HL-60/S4 (cell line): ENCODE measurements around the gene CD36.

Source experiments
- in situ Hi-C: fragments of 300-500 bp; cut with MboI; formaldehyde crosslinking; loops from 2 replicates; pipeline ENCODE4 v1.14.3; 2022; ENCODE audit warnings: low sequenced_read_pairs

The CD36 gene

GRCh38 chr7:80623503-80624252, 14.8 kb upstream of the CD36 start:
- in situ Hi-C loops, result no loop called here

- in situ Hi-C loops, result no loop called here
Measured at GRCh38 chr7:80624763-80625162, 13.7 kb upstream of the CD36 start.

DNA sequence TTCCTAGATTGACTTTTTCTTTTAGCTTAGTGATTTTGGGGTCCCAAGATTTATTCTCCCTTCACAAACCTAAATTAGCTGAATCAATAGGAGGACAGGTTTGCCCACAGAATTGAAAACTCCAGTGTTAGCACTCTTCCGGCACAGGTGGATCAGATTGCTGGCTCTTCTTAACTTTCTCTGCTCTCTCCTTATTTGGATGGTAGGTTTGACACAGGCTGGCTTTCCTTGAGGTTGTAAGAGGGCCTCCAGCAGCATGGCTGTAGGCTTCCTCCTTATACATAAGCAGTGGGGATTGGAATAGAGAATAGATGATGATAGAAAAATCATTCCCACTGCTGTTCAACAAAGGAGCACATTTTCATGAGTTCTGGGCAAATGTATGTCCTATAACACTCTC, 9.4 kb upstream of the CD36 start:
- in situ Hi-C loops, result no loop called here

- in situ Hi-C loops, result no loop called here
Measured at GRCh38 chr7:80630608-80631405, 7.6 kb upstream of the CD36 start.

DNA sequence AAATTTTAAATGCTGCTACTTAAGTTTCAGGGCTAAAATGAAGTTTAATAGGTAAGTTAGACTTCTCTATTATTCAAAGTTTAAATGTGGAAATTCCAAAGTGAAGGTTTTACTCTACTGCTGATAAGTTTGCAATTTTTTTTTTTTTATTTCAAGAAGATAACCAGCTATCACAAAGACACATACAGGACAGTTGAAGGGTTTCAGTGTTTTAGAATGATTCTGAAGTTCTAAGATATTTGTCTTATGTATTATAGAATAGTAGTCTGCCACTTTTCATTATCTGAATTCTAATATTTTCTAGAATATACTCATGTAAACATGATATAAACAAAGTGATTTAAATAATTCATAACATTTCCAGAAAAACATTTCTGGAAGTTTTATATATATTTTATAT, 7.0 kb upstream of the CD36 start:
- in situ Hi-C loops, result no loop called here

DNA sequence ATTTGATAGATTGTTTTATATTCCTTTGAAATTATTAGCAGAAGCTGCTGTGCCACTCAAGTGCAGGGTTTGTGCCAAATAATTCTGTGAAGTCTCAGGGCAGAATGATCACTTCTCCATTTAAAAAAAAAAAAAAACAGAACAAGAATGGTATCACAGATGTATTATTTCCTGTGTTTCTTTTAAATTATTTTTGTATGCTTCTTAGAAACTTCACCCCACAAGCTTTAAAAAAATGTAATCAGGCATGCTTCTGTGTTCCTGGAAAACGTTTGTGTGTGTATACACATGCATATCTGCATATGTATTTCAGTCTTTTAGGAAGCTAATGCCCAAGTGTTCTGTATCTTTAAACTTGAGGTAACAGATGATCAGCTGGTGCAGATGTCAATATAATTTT, 6.3 kb upstream of the CD36 start:
- in situ Hi-C loops, result no loop called here

DNA sequence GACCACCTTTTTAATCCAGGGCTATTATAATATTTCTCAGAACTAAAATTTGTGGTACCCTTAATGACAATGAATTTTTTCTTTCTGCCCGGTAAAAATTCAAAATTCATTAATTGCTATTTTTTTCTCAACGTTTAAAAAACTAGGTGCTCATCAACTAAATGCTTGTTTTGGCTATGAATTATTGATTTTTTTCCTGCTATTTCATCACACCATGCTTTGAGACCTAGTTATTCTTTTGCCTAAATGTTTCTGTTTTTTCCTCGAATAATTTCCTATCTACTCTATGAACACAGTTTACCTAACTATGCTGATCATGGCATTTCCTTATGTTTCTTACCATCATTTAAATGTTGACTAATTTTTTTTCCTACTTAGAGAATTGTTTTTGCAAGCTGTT, 5.6 kb upstream of the CD36 start:
- in situ Hi-C loops, result no loop called here

GRCh38 chr7:80634505-80634904, 3.9 kb upstream of the CD36 start:
- in situ Hi-C loops, result no loop called here

DNA sequence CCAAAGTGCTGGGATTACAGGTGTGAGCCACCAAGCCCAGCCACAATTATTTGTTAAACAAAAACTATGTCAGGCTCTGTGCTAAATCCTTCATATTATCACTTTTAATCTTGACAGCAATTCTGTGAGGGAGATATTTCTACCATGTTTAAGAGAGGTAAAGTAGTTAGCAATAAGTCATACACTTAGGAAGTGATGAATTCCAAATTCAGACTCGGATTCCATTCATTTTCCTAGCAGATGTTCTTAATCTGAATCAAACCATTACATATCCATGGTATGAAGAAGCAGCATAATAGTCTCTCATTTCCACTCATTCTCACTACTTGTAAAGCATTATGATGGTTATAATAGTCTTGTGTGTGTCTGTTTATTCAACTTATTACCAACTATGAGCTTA, 2.9 kb upstream of the CD36 start:
- in situ Hi-C loops, result no loop called here

DNA sequence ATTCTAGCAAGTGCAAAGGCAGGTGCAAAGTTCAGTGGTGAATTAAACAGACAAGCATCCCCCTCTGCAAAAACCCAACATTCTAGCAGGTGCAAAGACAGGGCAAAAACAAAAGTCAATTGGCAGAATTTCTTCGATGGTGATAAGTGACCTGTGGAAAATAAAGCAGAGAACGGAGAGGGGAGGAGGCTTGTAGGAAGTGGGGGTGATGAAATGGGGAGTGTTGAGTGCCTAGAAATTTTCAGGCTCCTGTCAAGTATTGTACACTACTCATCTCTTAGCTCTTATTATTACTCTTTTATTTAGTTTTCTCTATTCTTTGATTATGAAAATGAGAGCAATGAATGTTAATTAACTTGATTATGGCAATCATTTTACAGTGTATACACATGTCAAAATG, 2.4 kb upstream of the CD36 start:
- in situ Hi-C loops, result no loop called here

GRCh38 chr7:80636709-80637108, 1.7 kb upstream of the CD36 start:
- in situ Hi-C loops, result no loop called here

- in situ Hi-C loops, result no loop called here
Measured at GRCh38 chr7:80637454-80637853, 988 bp upstream of the CD36 start.

DNA sequence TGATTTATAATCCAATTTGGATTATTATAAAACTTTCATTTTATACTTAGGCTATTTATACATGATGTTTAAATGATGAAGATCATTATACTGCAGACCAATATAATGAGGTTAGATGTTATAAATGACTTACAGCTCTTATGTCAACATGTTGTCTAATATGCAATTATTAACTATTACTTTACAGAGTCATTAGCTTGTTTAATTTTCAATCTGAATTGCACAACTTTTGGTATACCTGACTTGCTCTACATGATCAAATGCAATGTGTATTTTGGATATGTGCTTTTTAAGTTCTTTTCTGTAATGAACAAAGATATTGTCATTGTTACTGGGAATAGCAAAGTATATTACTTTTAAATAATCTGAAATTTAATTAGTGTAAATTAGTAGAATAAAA, 569 bp downstream of the CD36 start:
- in situ Hi-C loops, result no loop called here

DNA sequence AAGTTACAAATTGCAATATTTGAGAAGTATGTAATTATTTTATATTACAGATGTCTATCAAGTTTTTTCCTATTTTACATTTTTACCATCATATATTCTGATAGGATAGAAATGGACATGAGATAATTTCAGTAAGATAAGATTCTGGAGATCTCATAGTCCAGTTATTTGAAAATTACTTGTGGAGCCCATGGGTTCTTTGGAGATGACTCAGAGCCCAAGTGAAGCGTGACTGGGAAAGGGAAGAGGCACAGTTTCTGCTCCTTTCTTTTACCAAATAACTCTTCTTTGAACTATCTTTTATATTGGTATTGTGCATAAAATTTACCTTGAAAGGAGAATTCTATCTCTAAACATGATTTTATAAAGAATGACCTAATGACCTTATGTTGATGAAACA, 2.4 kb downstream of the CD36 start:
- in situ Hi-C loops, result no loop called here

DNA sequence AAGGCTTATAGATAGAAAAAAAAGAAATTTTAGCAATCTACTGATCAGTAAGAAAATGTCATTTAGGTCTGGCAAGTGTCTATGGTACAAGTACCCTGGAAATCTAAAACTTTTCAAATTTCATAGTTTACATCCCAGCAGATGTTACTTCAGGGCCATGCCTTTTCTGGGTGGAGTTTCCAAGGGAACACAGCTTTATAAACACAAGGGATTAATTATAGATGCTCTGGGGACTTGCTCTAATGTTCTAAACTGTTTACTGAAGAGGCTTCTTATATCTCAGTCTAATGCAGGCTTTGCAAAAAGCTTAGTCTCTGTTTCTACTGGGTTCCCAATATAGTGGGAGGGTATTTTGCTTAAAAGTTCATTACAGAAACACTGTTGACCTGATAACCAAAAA, 3.1 kb downstream of the CD36 start:
- in situ Hi-C loops, result no loop called here

- in situ Hi-C loops, result no loop called here
Measured at GRCh38 chr7:80642871-80643270, 4.4 kb downstream of the CD36 start.

DNA sequence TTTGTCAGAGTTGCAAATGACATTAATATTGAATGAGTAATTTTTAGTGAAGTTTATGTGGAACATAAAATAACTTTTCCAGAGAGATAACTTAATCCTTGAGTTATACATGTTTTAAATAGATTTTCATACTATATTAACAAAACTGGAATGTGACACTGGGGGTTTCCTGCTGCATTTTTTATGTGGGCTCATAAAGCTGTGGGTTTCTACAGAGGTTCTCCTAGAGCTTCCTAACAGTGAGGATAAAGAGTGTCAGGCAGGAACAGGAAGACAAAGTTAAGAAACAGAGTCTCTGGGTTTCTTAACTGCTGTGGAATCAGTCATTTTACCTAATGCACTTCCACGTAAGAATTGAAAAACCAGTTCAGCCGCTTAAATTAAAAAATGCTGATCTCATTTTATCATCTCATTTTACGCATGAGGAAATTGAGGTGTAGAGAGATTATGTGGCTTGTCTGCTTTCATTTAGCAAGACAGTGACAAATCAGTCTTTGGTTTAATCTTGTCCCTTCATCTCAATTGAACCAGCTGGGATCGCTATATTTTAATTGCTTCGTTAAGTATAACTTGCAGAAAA, 5.0 kb downstream of the CD36 start:
- in situ Hi-C loops, result no loop called here

DNA sequence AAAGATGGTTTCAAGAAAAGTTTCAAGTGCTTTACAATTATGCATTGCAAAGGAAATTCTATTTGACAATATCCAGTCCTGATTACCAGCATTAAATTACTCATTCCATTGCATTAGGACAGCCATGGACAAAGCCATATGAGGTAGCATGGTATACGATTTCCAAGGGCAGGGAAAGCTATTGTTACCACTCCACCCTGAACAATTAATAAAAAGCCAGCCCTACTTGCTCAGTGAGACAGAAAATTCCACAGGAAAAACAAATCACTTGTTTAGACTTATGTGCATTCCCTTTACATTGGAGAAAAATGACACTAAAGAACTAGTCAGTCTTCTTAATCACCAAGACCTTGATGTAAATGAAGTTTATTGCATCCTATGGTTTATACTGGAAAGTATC, 5.6 kb downstream of the CD36 start:
- in situ Hi-C loops, result no loop called here

DNA sequence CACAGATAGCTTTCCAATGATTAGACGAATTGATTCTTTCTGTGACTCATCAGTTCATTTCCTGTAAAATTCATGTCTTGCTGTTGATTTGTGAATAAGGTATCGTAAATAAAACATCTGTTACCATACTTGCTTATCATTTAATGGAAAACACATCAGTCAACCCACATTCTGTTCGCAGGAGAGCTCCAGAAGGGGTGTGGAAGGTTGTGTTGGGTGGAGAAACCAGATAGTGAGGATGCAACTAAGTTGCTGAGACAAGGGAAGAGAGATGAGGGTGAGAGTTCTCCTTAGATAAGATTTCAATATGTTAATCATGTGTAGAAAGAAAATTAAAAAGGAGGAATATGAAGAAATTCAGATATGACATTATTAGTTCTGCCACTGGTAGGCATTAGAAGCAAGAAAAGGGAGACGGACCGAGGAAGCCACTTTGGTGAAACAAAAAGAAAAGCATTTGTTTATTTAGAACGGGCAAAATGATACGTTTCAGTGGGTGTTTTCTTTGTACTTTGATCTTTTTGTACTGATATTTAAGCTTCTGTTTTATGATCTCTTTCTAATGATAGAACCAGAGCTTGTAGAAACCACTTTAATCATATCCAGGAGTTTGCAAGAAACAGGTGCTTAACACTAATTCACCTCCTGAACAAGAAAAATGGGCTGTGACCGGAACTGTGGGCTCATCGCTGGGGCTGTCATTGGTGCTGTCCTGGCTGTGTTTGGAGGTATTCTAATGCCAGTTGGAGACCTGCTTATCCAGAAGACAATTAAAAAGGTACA, 7.8 kb downstream of the CD36 start:
- in situ Hi-C loops, result no loop called here

GRCh38 chr7:80647436-80647835, 9.0 kb downstream of the CD36 start:
- in situ Hi-C loops, result no loop called here

GRCh38 chr7:80648031-80648600, 9.7 kb downstream of the CD36 start:
- in situ Hi-C loops, result no loop called here
